ENCODE measurements around the gene INPP4B.

INPP4B gene

DNA sequence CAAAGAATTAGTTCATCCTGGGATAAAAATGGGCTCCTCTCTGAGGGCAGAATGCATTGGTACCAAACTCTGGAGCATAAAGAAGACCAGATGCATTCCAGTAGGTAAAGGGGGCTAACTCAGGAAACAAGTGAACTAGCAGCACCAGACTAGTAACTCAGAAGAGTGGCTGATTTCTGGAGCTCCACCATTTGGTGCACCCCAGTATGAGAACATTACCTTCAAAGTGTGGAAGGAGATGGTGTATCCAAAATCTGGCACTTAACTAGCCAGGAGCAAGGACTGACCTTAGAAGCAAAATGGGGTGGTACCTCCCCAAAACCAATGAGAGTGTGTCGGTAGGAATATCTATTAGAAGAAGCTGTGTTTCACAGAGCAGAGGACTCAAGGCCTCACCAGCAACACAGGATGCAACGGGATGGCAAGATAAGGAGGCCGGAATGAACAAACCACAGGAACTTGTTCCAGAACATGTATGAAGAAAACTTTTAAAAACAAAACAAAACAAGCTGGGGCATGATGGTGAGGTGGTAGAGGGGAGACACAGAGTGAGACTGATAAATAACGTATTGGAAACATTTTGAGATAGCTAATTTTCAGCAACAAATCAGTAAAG is 142.3 kb downstream of the INPP4B start:
- H3K27me3 ChIP-seq (ENCODE audit: control insufficient read depth, insufficient read depth, low read length): peaks cover 4% of the 10 kb centered on the region
- H3K9me3 ChIP-seq (ENCODE audit: control insufficient read depth, insufficient read depth, low read length): no peaks in the 10 kb centered on the region
- H3K4me3 ChIP-seq (ENCODE audit: low read depth, low read length): no peak overlapping the region
- H3K27ac ChIP-seq (ENCODE audit: low read depth, low read length): no peak overlapping the region
- H3K9ac ChIP-seq (ENCODE audit: low read depth, low read length): no peak overlapping the region
- peaks cover 4% of the 10 kb centered on the region; the same call in 1 of the 2 replicates for H3K4me1 ChIP-seq (ENCODE audit: control insufficient read depth, insufficient read depth, low read length)
- no peaks in the 10 kb centered on the region for H3K36me3 ChIP-seq (ENCODE audit: control insufficient read depth, insufficient read depth, low read length)

DNA sequence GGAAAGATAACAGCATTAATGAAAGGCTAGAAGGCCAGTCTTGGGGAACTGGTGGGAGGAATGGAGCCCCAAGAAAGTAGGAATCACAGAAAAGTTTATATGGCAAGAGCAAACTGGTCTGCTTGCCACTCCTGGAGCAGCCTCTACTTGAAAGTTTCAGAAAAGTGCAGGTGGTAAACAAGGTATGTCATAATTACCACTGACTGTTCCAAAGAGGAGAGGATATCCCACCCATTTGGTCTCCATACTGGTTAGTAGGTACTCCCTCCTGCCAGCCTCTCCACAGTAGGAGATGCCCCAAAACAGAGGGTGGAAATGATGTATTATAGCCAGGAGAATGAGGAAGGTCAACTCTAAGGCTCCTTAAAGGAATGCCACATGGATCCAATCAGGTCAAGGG is 145.1 kb downstream of the INPP4B start:
- no peak overlapping the region for H3K27ac ChIP-seq (ENCODE audit: low read depth, low read length)
- H3K9ac ChIP-seq (ENCODE audit: low read depth, low read length): no peak overlapping the region
- no peak overlapping the region for H3K4me3 ChIP-seq (ENCODE audit: low read depth, low read length)

DNA sequence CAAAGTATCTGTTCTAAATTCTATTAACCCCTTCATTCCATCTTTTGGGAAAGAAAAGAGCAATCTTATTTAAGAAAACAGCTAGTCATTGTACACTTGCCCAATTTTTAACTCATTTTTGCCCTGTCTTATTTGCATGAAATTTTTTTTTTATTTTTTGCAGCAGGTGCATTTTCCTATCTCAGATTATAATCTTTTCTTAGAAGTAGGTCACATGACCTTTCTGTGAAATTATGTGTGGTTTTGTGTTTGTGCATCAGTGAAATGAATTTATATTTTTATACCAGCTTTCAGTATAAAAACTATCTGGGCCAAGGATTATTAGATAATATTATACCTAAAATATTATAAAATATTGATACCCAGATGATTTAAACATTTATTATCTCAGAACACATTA is 145.6 kb downstream of the INPP4B start:
- Histone ChIP-seq H3K4me3 (ENCODE audit: low read depth, low read length) (no peak overlapping the region), H3K9me3 (ENCODE audit: control insufficient read depth, insufficient read depth, low read length) (no peaks in the 10 kb centered on the region), H3K4me1 (ENCODE audit: control insufficient read depth, insufficient read depth, low read length) (no peaks in the 10 kb centered on the region), H3K27me3 (ENCODE audit: control insufficient read depth, insufficient read depth, low read length) (no peaks in the 10 kb centered on the region), H3K27ac (ENCODE audit: low read depth, low read length) (no peak overlapping the region), H3K9ac (ENCODE audit: low read depth, low read length) (no peak overlapping the region), H3K36me3 (ENCODE audit: control insufficient read depth, insufficient read depth, low read length) (no peaks in the 10 kb centered on the region)

More for the DNA sequence above, 145.1 kb downstream of the INPP4B start:
- no peaks in the 10 kb centered on the region for H3K36me3 ChIP-seq (ENCODE audit: control insufficient read depth, insufficient read depth, low read length)
- H3K9me3 ChIP-seq (ENCODE audit: control insufficient read depth, insufficient read depth, low read length): no peaks in the 10 kb centered on the region
- H3K27me3 ChIP-seq (ENCODE audit: control insufficient read depth, insufficient read depth, low read length): no peaks in the 10 kb centered on the region
- H3K4me1 ChIP-seq (ENCODE audit: control insufficient read depth, insufficient read depth, low read length): no peaks in the 10 kb centered on the region

- Histone ChIP-seq H3K9ac (ENCODE audit: low read depth, low read length) (no peak overlapping the region), H3K27ac (ENCODE audit: low read depth, low read length) (no peak overlapping the region)
Observed at GRCh38 chr4:142698552-142698951, 147.5 kb downstream of the INPP4B start.

DNA sequence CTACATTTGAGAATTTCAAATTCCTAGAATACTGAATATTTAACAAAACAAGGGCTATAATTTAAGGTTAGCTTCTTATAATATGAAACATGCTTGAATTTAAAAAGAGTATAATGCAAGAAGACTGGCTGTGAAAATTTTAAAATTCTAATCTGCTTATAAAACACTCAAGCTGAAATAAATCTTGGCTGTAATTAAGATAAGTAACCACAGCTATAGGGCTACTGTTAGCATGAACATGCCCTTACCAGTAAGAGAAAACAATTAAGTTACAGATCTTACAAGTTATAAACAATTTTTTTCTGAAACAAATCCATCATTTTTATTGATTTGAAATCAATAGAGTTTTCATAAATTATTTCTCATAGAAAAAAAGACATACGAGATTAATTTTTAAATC is 148.2 kb downstream of the INPP4B start:
- Histone ChIP-seq H3K27ac (ENCODE audit: low read depth, low read length) (no peak overlapping the region), H3K4me3 (ENCODE audit: low read depth, low read length) (no peak overlapping the region), H3K36me3 (ENCODE audit: control insufficient read depth, insufficient read depth, low read length) (no peaks in the 10 kb centered on the region), H3K9me3 (ENCODE audit: control insufficient read depth, insufficient read depth, low read length) (no peaks in the 10 kb centered on the region), H3K27me3 (ENCODE audit: control insufficient read depth, insufficient read depth, low read length) (no peaks in the 10 kb centered on the region), H3K9ac (ENCODE audit: low read depth, low read length) (no peak overlapping the region), H3K4me1 (ENCODE audit: control insufficient read depth, insufficient read depth, low read length) (no peaks in the 10 kb centered on the region)

More at GRCh38 chr4:142698552-142698951, 147.5 kb downstream of the INPP4B start:
- no peaks in the 10 kb centered on the region for H3K4me1 ChIP-seq (ENCODE audit: control insufficient read depth, insufficient read depth, low read length)
- H3K4me3 ChIP-seq (ENCODE audit: low read depth, low read length): no peak overlapping the region
- no peaks in the 10 kb centered on the region for H3K9me3 ChIP-seq (ENCODE audit: control insufficient read depth, insufficient read depth, low read length)
- H3K27me3 ChIP-seq (ENCODE audit: control insufficient read depth, insufficient read depth, low read length): no peaks in the 10 kb centered on the region
- no peaks in the 10 kb centered on the region for H3K36me3 ChIP-seq (ENCODE audit: control insufficient read depth, insufficient read depth, low read length)

GRCh38 chr4:142697320-142697719 is 148.8 kb downstream of the INPP4B start:
- H3K27ac ChIP-seq (ENCODE audit: low read depth, low read length): no peak overlapping the region
- no peaks in the 10 kb centered on the region for H3K9me3 ChIP-seq (ENCODE audit: control insufficient read depth, insufficient read depth, low read length)
- H3K36me3 ChIP-seq (ENCODE audit: control insufficient read depth, insufficient read depth, low read length): no peaks in the 10 kb centered on the region
- H3K4me3 ChIP-seq (ENCODE audit: low read depth, low read length): no peak overlapping the region
- H3K4me1 ChIP-seq (ENCODE audit: control insufficient read depth, insufficient read depth, low read length): no peaks in the 10 kb centered on the region
- H3K27me3 ChIP-seq (ENCODE audit: control insufficient read depth, insufficient read depth, low read length): no peaks in the 10 kb centered on the region
- H3K9ac ChIP-seq (ENCODE audit: low read depth, low read length): no peak overlapping the region

DNA sequence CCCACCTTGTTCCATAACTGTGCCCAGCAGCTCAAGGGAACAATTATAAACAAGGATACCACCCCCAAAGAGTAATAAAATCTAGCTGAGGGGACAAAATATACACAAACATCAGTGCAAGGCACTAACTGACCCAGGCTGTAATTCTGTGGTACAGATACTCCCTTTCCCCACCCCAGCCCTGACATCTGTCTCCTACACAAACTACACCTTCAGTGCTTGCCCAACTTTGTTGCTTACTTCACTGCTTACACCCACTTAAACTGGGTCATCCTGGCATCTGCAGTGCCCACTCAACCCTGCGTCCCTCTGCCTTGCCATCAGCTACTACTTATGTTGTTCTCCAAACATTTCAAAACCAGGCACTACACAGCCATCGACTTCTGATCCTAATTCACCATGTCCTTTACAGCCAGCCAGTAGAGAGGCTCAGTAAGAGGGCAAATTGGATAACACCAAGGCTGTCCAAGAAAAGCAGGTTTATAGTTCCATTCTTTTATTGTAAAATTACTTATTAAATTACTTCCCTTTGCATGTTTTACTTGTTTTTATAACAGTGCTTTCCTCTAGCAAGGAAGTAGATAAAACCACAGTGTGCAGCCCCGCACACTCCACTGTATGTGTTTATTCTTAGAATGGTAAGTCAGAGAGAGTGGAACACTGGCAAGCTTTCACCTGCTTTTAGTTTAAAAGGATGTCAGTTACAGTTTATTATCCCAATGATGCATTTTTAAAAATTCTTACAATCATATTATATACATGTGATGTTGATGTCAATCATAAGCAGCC is 149.6 kb downstream of the INPP4B start:
- no peaks in the 10 kb centered on the region for H3K4me1 ChIP-seq (ENCODE audit: control insufficient read depth, insufficient read depth, low read length)
- no peaks in the 10 kb centered on the region for H3K9me3 ChIP-seq (ENCODE audit: control insufficient read depth, insufficient read depth, low read length)
- H3K4me3 ChIP-seq (ENCODE audit: low read depth, low read length): no peak overlapping the region
- H3K36me3 ChIP-seq (ENCODE audit: control insufficient read depth, insufficient read depth, low read length): no peaks in the 10 kb centered on the region
- H3K27ac ChIP-seq (ENCODE audit: low read depth, low read length): no peak overlapping the region
- no peaks in the 10 kb centered on the region for H3K27me3 ChIP-seq (ENCODE audit: control insufficient read depth, insufficient read depth, low read length)
- H3K9ac ChIP-seq (ENCODE audit: low read depth, low read length): no peak overlapping the region

DNA sequence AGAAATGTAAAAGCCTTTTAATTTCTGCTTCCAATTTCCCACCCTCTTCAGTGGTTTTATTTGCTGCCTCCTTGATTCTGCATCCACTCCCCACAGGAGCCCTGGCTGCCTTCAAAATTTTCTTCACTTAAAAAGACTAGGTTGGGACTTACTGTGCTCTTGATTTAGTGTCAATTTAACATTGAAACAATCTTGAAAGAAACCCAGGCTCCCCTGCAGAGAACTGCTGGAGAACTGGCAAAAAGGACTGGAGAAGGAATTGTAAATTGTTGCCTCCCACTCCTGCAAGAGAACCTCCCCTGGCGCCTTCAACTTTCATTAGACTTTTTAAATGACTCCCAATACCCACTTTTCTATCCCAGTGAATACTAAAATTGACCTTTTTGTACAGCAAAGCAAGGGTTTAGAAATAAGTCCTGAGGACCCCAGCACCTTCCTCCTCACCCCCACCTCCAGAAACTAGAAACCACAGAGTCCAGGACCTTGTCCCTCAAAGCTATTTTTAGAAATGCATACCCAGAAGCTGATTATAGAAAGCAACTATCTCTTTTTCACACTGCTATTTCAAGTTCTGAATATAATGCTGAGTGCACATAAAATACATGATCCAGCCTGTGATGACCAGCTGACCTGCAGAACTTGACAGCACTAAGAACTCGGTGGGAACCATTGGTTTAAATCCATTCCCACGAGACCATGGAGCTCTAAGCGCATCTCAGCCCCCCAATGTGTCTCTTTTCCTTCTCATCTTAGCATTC is 155.5 kb downstream of the INPP4B start:
- Histone ChIP-seq H3K9me3 (ENCODE audit: control insufficient read depth, insufficient read depth, low read length) (no peaks in the 10 kb centered on the region), H3K27me3 (ENCODE audit: control insufficient read depth, insufficient read depth, low read length) (no peaks in the 10 kb centered on the region), H3K36me3 (ENCODE audit: control insufficient read depth, insufficient read depth, low read length) (no peaks in the 10 kb centered on the region), H3K4me3 (ENCODE audit: low read depth, low read length) (no peak overlapping the region), H3K4me1 (ENCODE audit: control insufficient read depth, insufficient read depth, low read length) (no peaks in the 10 kb centered on the region), H3K27ac (ENCODE audit: low read depth, low read length) (no peak overlapping the region), H3K9ac (ENCODE audit: low read depth, low read length) (no peak overlapping the region)

DNA sequence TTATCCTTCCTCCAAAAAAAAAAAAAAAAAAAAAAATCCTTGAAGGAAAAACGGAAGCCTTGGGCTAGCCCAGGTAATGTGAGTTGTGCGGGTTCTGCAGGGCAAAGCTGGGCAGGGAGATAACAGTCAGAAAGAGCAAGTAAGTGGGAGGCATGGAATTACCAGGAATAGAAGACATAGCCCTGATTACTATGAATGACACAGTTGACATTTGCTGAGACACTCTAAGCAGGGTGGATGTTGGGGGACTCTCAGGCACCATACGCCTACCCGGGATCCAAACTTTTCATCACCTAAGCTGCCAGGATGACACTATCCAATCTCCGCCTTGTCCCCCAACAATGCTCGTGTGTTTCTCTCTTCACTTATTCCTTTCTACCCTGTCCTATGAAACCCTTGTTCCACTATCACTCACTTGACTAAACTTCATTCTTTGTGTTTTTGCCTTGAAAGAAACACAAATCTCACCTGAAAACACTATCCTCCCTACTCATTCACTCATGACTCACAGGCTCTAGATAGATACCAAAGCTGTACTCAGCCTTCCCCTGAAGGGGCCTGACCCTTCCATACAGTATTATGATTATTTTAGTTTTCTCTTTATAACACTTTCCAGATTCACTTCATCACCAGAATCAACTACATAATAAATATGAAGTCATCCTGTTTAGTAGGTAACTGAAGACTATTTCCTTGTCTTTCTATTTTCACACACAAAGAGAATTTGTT is 158.4 kb downstream of the INPP4B start:
- Histone ChIP-seq H3K9me3 (ENCODE audit: control insufficient read depth, insufficient read depth, low read length) (no peaks in the 10 kb centered on the region), H3K36me3 (ENCODE audit: control insufficient read depth, insufficient read depth, low read length) (no peaks in the 10 kb centered on the region), H3K4me3 (ENCODE audit: low read depth, low read length) (no peak overlapping the region), H3K27me3 (ENCODE audit: control insufficient read depth, insufficient read depth, low read length) (no peaks in the 10 kb centered on the region), H3K27ac (ENCODE audit: low read depth, low read length) (no peak overlapping the region), H3K4me1 (ENCODE audit: control insufficient read depth, insufficient read depth, low read length) (no peaks in the 10 kb centered on the region), H3K9ac (ENCODE audit: low read depth, low read length) (no peak overlapping the region)

- H3K9ac ChIP-seq (ENCODE audit: low read depth, low read length): no peak overlapping the region
- H3K4me3 ChIP-seq (ENCODE audit: low read depth, low read length): no peak overlapping the region
- H3K4me1 ChIP-seq (ENCODE audit: control insufficient read depth, insufficient read depth, low read length): no peaks in the 10 kb centered on the region
- no peaks in the 10 kb centered on the region for H3K27me3 ChIP-seq (ENCODE audit: control insufficient read depth, insufficient read depth, low read length)
- H3K36me3 ChIP-seq (ENCODE audit: control insufficient read depth, insufficient read depth, low read length): no peaks in the 10 kb centered on the region
- no peak overlapping the region for H3K27ac ChIP-seq (ENCODE audit: low read depth, low read length)
- no peaks in the 10 kb centered on the region for H3K9me3 ChIP-seq (ENCODE audit: control insufficient read depth, insufficient read depth, low read length)
Observed at GRCh38 chr4:142686081-142686480, 160.0 kb downstream of the INPP4B start.
